Parathyroid adenoma (tissue), 2 donors: ENCODE data around the gene CNTF.

Source experiments
- H2AFZ ChIP-seq: fragments of 300-600 bp; sonication (generic); one replicate; pipeline ENCODE4 v1.7.0; 2017; ENCODE audit warnings: antibody characterized with exemption, mild to moderate bottlenecking
- H3K27ac ChIP-seq: fragments of 300-600 bp; sonication (generic); one replicate; pipeline ENCODE4 v1.7.0; 2017
- H3K27me3 ChIP-seq: fragments of 300-600 bp; sonication (generic); one replicate; pipeline ENCODE4 v1.7.0; 2017; ENCODE audit warnings: low read length; ENCODE audit not compliant: control insufficient read depth, insufficient read depth
- H3K36me3 ChIP-seq: fragments of 300-600 bp; sonication (generic); one replicate; pipeline ENCODE4 v1.7.0; 2017; ENCODE audit warnings: low read length; ENCODE audit not compliant: control insufficient read depth, insufficient read depth
- H3K4me1 ChIP-seq: fragments of 300-600 bp; sonication (generic); one replicate; pipeline ENCODE4 v1.7.0; 2017; ENCODE audit warnings: control low read depth
- H3K4me2 ChIP-seq: fragments of 300-600 bp; sonication (generic); one replicate; pipeline ENCODE4 v1.7.0; 2017; ENCODE audit warnings: low read length
- H3K4me3 ChIP-seq: fragments of 300-600 bp; sonication (generic); one replicate; pipeline ENCODE4 v1.7.0; 2017; ENCODE audit warnings: low read depth, low read length
- H3K79me2 ChIP-seq: fragments of 300-600 bp; sonication (generic); one replicate; pipeline ENCODE4 v1.7.0; 2017; ENCODE audit warnings: control low read depth
- H3K9ac ChIP-seq: fragments of 300-600 bp; sonication (generic); one replicate; pipeline ENCODE4 v1.7.0; 2017; ENCODE audit warnings: mild to moderate bottlenecking
- H3K9me3 ChIP-seq: fragments of 300-600 bp; sonication (generic); one replicate; pipeline ENCODE4 v1.7.0; 2017; ENCODE audit warnings: low read length; ENCODE audit not compliant: control insufficient read depth
- CTCF ChIP-seq: fragments of 300-600 bp; sonication (generic); IDR thresholded peaks from one replicate; pipeline ENCODE4 v1.7.0; 2017; ENCODE audit warnings: antibody characterized with exemption, mild to moderate bottlenecking
- donor health status: primary hyperparathyroidism.

The CNTF gene

GRCh38 chr11:58609723-58610122 lies 12.7 kb upstream of the CNTF start:
- Histone ChIP-seq H2AFZ (no peak overlapping the region), H3K4me2 (no peak overlapping the region), H3K36me3 (no peaks in the 10 kb centered on the region), H3K4me1 (no peaks in the 10 kb centered on the region), H3K79me2 (no peaks in the 10 kb centered on the region), H3K4me3 (no peak overlapping the region), H3K9ac (no peak overlapping the region), H3K9me3 (no peaks in the 10 kb centered on the region), H3K27me3 (no peaks in the 10 kb centered on the region), H3K27ac (no peak overlapping the region)
- TF ChIP-seq CTCF = no peak

- no peak overlapping the region for H3K4me2 ChIP-seq
- H3K36me3 ChIP-seq = no peaks in the 10 kb centered on the region
- no peaks in the 10 kb centered on the region for H3K79me2 ChIP-seq
These were observed 9.2 kb upstream of the CNTF start for GRCh38 chr11:58613228-58613627.

GRCh38 chr11:58615559-58615958 lies 6.9 kb upstream of the CNTF start:
- Histone ChIP-seq H3K4me3 (no peak overlapping the region), H3K36me3 (no peaks in the 10 kb centered on the region), H3K79me2 (no peaks in the 10 kb centered on the region), H3K9ac (no peak overlapping the region), H3K4me1 (no peaks in the 10 kb centered on the region), H2AFZ (no peak overlapping the region), H3K27me3 (no peaks in the 10 kb centered on the region), H3K4me2 (no peak overlapping the region), H3K27ac (no peak overlapping the region), H3K9me3 (no peaks in the 10 kb centered on the region)
- no peak for TF ChIP-seq CTCF

More at GRCh38 chr11:58613228-58613627, 9.2 kb upstream of the CNTF start:
- H3K27ac ChIP-seq = no peak overlapping the region
- H3K4me1 ChIP-seq = no peaks in the 10 kb centered on the region
- no peaks in the 10 kb centered on the region for H3K27me3 ChIP-seq
- no peak overlapping the region for H3K9ac ChIP-seq
- H3K4me3 ChIP-seq = no peak overlapping the region
- H3K9me3 ChIP-seq = no peaks in the 10 kb centered on the region
- TF ChIP-seq CTCF = no peak
- no peak overlapping the region for H2AFZ ChIP-seq

GRCh38 chr11:58616594-58616993 lies 5.9 kb upstream of the CNTF start:
- H3K9ac ChIP-seq = no peak overlapping the region
- H3K9me3 ChIP-seq = no peaks in the 10 kb centered on the region
- no peaks in the 10 kb centered on the region for H3K27me3 ChIP-seq
- H3K36me3 ChIP-seq = no peaks in the 10 kb centered on the region
- H3K4me3 ChIP-seq = no peak overlapping the region
- H2AFZ ChIP-seq = no peak overlapping the region
- H3K4me1 ChIP-seq = no peaks in the 10 kb centered on the region
- H3K79me2 ChIP-seq = no peaks in the 10 kb centered on the region
- H3K27ac ChIP-seq = no peak overlapping the region
- no peak overlapping the region for H3K4me2 ChIP-seq
- no peak for TF ChIP-seq CTCF

GRCh38 chr11:58617976-58618557 lies 4.4 kb upstream of the CNTF start:
- Histone ChIP-seq H3K9me3 (no peaks in the 10 kb centered on the region), H2AFZ (no peak overlapping the region), H3K79me2 (no peaks in the 10 kb centered on the region), H3K27me3 (no peaks in the 10 kb centered on the region), H3K4me3 (no peak overlapping the region), H3K9ac (no peak overlapping the region), H3K4me2 (no peak overlapping the region), H3K27ac (no peak overlapping the region), H3K36me3 (no peaks in the 10 kb centered on the region), H3K4me1 (no peaks in the 10 kb centered on the region)
- TF ChIP-seq CTCF = peak; percentile 14
